ENCODE results near the gene PRR5L.

The PRR5L gene

GRCh38 chr11:36306888-36307287, 10.8 kb downstream of the PRR5L start:
- no peak overlapping the region for H3K4me3 ChIP-seq (ENCODE audit: low read depth, low read length)
- in situ Hi-C loops (cut with HindIII; ENCODE audit: low sequenced_read_pairs), result no loop called here
- TF ChIP-seq, protein P1, sequence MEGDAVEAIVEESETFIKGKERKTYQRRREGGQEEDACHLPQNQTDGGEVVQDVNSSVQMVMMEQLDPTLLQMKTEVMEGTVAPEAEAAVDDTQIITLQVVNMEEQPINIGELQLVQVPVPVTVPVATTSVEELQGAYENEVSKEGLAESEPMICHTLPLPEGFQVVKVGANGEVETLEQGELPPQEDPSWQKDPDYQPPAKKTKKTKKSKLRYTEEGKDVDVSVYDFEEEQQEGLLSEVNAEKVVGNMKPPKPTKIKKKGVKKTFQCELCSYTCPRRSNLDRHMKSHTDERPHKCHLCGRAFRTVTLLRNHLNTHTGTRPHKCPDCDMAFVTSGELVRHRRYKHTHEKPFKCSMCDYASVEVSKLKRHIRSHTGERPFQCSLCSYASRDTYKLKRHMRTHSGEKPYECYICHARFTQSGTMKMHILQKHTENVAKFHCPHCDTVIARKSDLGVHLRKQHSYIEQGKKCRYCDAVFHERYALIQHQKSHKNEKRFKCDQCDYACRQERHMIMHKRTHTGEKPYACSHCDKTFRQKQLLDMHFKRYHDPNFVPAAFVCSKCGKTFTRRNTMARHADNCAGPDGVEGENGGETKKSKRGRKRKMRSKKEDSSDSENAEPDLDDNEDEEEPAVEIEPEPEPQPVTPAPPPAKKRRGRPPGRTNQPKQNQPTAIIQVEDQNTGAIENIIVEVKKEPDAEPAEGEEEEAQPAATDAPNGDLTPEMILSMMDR (IDR thresholded peaks at IDR 0.05; ENCODE audit: low read depth, low read length, missing control alignments), result peak; percentile 43
- no peak for DNase-seq (ENCODE audit: low read depth)

DNA sequence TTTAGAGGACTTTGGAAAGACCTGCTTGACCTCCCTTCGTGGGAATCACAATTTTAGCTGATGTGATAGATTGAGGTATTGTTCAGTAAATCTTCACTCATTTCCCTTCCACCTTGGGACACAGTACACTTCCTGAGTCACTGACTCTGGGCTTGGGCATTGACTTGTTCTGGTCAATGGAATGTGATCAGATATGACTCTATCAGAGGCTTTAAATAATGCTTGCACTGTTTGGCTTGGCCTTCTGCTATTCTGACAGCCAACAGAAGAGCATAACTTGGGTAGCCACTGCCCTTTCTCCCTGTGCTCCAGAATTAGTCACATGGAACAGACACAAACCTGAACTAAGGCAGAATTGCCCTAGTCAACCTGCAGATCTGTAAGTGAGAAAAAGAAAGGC, 12.5 kb downstream of the PRR5L start:
- DNase-seq (ENCODE audit: low read depth), result no peak
- TF ChIP-seq, protein P1 (IDR thresholded peaks at IDR 0.05; ENCODE audit: low read depth, low read length, missing control alignments), result no peak
- in situ Hi-C loops (cut with HindIII; ENCODE audit: low sequenced_read_pairs), result no loop called here
- H3K4me3 ChIP-seq (ENCODE audit: low read depth, low read length), result no peak overlapping the region

- DNase-seq (ENCODE audit: low read depth), result no peak
- in situ Hi-C loops (cut with HindIII; ENCODE audit: low sequenced_read_pairs), result no loop called here
- H3K4me3 ChIP-seq (ENCODE audit: low read depth, low read length), result no peak overlapping the region
- TF ChIP-seq, protein P1 (IDR thresholded peaks at IDR 0.05; ENCODE audit: low read depth, low read length, missing control alignments), result no peak
Measured at GRCh38 chr11:36309779-36310178, 13.7 kb downstream of the PRR5L start.

DNA sequence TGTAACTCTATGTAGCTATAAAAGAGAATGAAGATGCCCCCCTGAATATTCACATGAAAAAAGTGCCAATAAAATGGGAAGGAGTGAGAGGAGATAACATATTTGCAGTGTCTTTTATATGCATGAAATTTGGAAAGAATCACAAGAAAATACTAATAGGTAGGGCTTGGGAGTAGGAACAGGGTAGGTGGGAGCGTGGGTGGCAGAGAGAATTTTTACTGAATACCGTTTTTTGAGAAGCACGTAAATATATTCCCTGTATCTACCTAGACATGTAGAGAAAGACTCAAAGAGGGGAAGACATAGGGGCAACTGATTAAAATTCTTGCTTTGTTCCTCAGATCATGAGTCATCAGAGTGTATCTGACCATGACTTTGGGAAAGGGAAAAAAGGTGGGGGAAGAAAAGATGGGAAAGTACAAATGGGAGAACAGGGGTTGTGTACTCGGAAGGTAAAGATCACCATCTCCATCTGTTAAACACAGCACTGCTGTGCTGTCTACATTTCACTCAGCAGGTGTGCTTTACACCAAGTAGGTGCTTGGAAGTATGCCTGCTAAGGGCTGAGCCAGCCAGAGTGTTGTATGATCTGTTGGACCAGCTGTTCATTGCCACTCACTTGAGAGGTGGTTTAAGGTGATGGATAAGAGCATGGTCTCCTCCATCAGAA, 16.0 kb downstream of the PRR5L start:
- no peak for DNase-seq (ENCODE audit: low read depth)
- in situ Hi-C loops (cut with HindIII; ENCODE audit: low sequenced_read_pairs), result no loop called here
- TF ChIP-seq, protein P1 (IDR thresholded peaks at IDR 0.05; ENCODE audit: low read depth, low read length, missing control alignments), result no peak
- no peak overlapping the region for H3K4me3 ChIP-seq (ENCODE audit: low read depth, low read length)

- no peak overlapping the region for H3K4me3 ChIP-seq (ENCODE audit: low read depth, low read length)
- DNase-seq (ENCODE audit: low read depth), result peak; percentile 44
- in situ Hi-C loops (cut with HindIII; ENCODE audit: low sequenced_read_pairs), result no loop called here
- TF ChIP-seq, protein P1 (IDR thresholded peaks at IDR 0.05; ENCODE audit: low read depth, low read length, missing control alignments), result no peak
Measured at GRCh38 chr11:36312611-36313472, 16.8 kb downstream of the PRR5L start.

DNA sequence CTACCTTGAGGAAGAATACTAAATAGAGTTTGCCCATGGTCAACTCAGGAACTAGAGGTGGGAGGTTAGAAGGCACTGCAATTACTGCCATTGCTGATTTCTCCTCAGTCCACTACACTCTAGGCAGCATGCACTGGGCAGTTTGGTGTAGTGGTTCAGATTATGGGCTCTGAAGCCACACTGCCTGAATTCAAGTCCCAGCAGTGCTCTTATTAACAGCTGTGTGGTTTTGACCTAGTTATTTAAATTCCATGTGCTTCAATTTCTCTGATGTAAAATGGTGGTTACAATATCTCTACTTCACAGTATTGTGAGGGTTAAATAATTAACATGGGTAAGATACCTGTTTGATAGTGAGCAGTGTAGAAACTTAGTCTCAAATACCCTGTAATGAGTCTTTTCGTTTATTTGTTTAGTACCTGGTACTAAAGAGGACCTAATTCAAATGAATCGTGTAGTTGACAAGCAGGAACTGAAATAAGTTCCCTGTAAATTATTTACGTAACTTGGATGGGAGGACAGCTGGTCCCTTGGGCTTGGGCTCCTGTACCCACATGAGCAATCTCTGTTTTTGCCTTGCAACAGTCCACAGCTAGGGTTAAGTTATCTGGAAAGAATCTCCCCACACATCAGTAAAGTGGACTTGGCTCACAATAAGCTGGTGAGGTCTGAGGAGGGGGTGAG, 17.8 kb downstream of the PRR5L start:
- no peak overlapping the region for H3K4me3 ChIP-seq (ENCODE audit: low read depth, low read length)
- in situ Hi-C loops (cut with HindIII; ENCODE audit: low sequenced_read_pairs), result no loop called here
- TF ChIP-seq, protein P1 (IDR thresholded peaks at IDR 0.05; ENCODE audit: low read depth, low read length, missing control alignments), result no peak
- DNase-seq (ENCODE audit: low read depth), result no peak
